ENCODE results near the gene MVB12B. TPM values are rescaled to one million over a fixed set of nuclear protein-coding genes. Genes with fewer than 3 reads are reported as not detected.

MVB12B gene
- total and polyA plus RNA-seq, 2 of the 4 experiments (the other 2 are of a cell fraction): 2.0 to 4.0 TPM

DNA sequence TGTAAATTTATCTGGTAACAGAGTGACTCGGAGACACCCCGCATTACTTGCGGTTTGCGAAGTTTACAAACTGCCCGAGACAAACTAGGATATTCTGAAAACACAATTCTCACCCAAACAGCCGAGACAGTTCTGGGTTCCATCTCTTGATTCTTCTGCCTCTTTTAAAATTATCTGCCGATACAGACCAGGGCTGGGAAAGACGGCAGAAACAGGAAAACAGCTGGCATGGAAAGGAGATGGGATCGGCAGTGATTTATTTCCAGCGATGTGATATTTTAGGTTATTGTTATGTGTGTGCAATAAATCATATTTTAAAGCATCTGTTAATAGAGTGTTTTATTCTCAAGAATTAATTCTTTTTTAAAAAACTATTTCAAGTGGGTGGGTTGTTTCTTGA lies 193.8 kb downstream of the MVB12B start:
- no peak for DNase-seq
- BruUV-seq (replicated peaks): no TSS peak
- Histone ChIP-seq H3K23ac (ENCODE audit: low read depth, low read length) (no peak overlapping the region), H3K4me1 (ENCODE audit: control insufficient read depth, insufficient read depth, low read length) (peaks cover 2% of the 10 kb centered on the region; the same call in 1 of the 2 replicates), H2AK9ac (replicated peaks; ENCODE audit: low read depth, low read length, poor library complexity) (no peak overlapping the region), H4K8ac (ENCODE audit: low read depth in 2 of 2, low read length in 2 of 2) (no peak overlapping the region), H2BK15ac (ENCODE audit: low read depth, low read length) (no peak overlapping the region), H2AFZ (replicated peaks; ENCODE audit: low read length, poor library complexity) (no peak overlapping the region), H2BK120ac (ENCODE audit: low read depth, low read length) (no peak overlapping the region), H3K27me3 (ENCODE audit: control insufficient read depth, insufficient read depth, low read length) (peaks cover 70% of the 10 kb centered on the region), H4K20me1 (ENCODE audit: insufficient read depth, low read length) (no peaks in the 10 kb centered on the region), H3K56ac (ENCODE audit: extremely low read depth, insufficient read depth, low read length) (no peak overlapping the region), H4K5ac (ENCODE audit: low read depth, low read length) (no peak overlapping the region), H2BK20ac (ENCODE audit: low read depth, low read length) (no peak overlapping the region), H3K27ac (ENCODE audit: insufficient read depth, low read length) (no peak overlapping the region), H3K9me3 (ENCODE audit: control insufficient read depth, insufficient read depth, low read length) (no peaks in the 10 kb centered on the region), H3K18ac (ENCODE audit: low read depth, low read length) (no peak overlapping the region), H3K4me3 (ENCODE audit: insufficient read depth, low read depth, low read length) (no peak overlapping the region), H3K9me1 (ENCODE audit: insufficient read depth, low read length) (no peaks in the 10 kb centered on the region), H3K79me1 (ENCODE audit: low read depth in 1 of 2, low read length in 2 of 2) (no peaks in the 10 kb centered on the region), H3K9ac (ENCODE audit: low read depth, low read length) (no peak overlapping the region), H4K91ac (ENCODE audit: insufficient read depth, low read depth, low read length) (no peak overlapping the region), H2AK5ac (ENCODE audit: low read depth, low read length) (no peak overlapping the region), H3K4ac (ENCODE audit: low read depth, low read length) (no peak overlapping the region), H3K36me3 (ENCODE audit: control insufficient read depth, insufficient read depth, low read length) (no peaks in the 10 kb centered on the region), H2BK5ac (ENCODE audit: low read depth, low read length, poor library complexity, severe bottlenecking) (no peak overlapping the region), H3K4me2 (ENCODE audit: low read depth, low read length) (no peak overlapping the region), H3K14ac (replicated peaks; ENCODE audit: low read depth, low read length) (no peak overlapping the region)
- POLR2A ChIA-PET (ENCODE audit: unreplicated experiment): no interaction called here
- in situ Hi-C loops (cut with MboI; ENCODE audit: low sequenced_read_pairs) (no loop called here), intact Hi-C loops (cut with micrococcal nuclease) (loop anchor here (10.0 kb wide), 1 partner anchor 354 kb away; no protein-coding TSS in a partner anchor), dilution Hi-C loops (cut with HindIII; ENCODE audit: low sequenced_read_pairs, unreplicated experiment) (no loop called here)
- CTCF ChIA-PET: no interaction called here
- WGBS, 2 experiments (ENCODE audit: extremely low coverage in 2 of 2, insufficient read length in 1 of 2): no CpG with 5 or more reads among the region's 10 CpGs
- TF ChIP-seq MXI1 (IDR thresholded peaks at IDR 0.05; ENCODE audit: borderline replicate concordance, low read depth, low read length): no peak
- TF ChIP-seq, protein P1, sequence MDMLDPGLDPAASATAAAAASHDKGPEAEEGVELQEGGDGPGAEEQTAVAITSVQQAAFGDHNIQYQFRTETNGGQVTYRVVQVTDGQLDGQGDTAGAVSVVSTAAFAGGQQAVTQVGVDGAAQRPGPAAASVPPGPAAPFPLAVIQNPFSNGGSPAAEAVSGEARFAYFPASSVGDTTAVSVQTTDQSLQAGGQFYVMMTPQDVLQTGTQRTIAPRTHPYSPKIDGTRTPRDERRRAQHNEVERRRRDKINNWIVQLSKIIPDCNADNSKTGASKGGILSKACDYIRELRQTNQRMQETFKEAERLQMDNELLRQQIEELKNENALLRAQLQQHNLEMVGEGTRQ (IDR thresholded peaks at IDR 0.05; ENCODE audit: low read depth, low read length): no peak
- TF ChIP-seq RFX5 (IDR thresholded peaks at IDR 0.05; ENCODE audit: low read depth, low read length): no peak
- TF ChIP-seq NFE2L2 (IDR thresholded peaks at IDR 0.05; ENCODE audit: low read depth, low read length): no peak
- no peak for TF ChIP-seq RAD21 (IDR thresholded peaks at IDR 0.05; ENCODE audit: low read length)
- TF ChIP-seq, protein P2, sequence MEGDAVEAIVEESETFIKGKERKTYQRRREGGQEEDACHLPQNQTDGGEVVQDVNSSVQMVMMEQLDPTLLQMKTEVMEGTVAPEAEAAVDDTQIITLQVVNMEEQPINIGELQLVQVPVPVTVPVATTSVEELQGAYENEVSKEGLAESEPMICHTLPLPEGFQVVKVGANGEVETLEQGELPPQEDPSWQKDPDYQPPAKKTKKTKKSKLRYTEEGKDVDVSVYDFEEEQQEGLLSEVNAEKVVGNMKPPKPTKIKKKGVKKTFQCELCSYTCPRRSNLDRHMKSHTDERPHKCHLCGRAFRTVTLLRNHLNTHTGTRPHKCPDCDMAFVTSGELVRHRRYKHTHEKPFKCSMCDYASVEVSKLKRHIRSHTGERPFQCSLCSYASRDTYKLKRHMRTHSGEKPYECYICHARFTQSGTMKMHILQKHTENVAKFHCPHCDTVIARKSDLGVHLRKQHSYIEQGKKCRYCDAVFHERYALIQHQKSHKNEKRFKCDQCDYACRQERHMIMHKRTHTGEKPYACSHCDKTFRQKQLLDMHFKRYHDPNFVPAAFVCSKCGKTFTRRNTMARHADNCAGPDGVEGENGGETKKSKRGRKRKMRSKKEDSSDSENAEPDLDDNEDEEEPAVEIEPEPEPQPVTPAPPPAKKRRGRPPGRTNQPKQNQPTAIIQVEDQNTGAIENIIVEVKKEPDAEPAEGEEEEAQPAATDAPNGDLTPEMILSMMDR (conservative IDR thresholded peaks at IDR 0.05; ENCODE audit: low read depth, low read length): no peak
- TF ChIP-seq BHLHE40 (IDR thresholded peaks at IDR 0.05; ENCODE audit: low read depth, low read length): no peak
- no peak for TF ChIP-seq RCOR1 (IDR thresholded peaks at IDR 0.05; ENCODE audit: insufficient replicate concordance, low read length)
- TF ChIP-seq MAZ (IDR thresholded peaks at IDR 0.05; ENCODE audit: borderline replicate concordance, low read depth, low read length): no peak
- no peak for TF ChIP-seq CHD1 (IDR thresholded peaks at IDR 0.05; ENCODE audit: low read depth, low read length)
- TF ChIP-seq SMC3 (IDR thresholded peaks at IDR 0.05; ENCODE audit: low read depth, low read length): no peak
- TF ChIP-seq POLR2A (IDR thresholded peaks at IDR 0.05; ENCODE audit: low read depth, low read length): no peak
- no peak for TF ChIP-seq CEBPB (IDR thresholded peaks at IDR 0.05; ENCODE audit: low read depth, low read length)
- no peak for TF ChIP-seq FOS (IDR thresholded peaks at IDR 0.05; ENCODE audit: low read depth, low read length)
- TF ChIP-seq, protein P3, sequence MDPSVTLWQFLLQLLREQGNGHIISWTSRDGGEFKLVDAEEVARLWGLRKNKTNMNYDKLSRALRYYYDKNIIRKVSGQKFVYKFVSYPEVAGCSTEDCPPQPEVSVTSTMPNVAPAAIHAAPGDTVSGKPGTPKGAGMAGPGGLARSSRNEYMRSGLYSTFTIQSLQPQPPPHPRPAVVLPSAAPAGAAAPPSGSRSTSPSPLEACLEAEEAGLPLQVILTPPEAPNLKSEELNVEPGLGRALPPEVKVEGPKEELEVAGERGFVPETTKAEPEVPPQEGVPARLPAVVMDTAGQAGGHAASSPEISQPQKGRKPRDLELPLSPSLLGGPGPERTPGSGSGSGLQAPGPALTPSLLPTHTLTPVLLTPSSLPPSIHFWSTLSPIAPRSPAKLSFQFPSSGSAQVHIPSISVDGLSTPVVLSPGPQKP (IDR thresholded peaks at IDR 0.05; ENCODE audit: borderline replicate concordance, low read depth, low read length): no peak
- TF ChIP-seq MAFK (IDR thresholded peaks at IDR 0.05; ENCODE audit: low read depth, low read length): no peak
- ATAC-seq (ENCODE audit: low read depth): no peak
